ENCODE results near the gene ZNF367. TPM values are rescaled to one million over a fixed set of nuclear protein-coding genes. Genes with fewer than 3 reads are reported as not detected.
A peak's percentile ranks its signal among the peaks of the same experiment; 100 is the strongest.

ZNF367 gene
- total and polyA plus RNA-seq, 2 experiments from 2014 or later, result 2.5 to 12.3 TPM

DNA sequence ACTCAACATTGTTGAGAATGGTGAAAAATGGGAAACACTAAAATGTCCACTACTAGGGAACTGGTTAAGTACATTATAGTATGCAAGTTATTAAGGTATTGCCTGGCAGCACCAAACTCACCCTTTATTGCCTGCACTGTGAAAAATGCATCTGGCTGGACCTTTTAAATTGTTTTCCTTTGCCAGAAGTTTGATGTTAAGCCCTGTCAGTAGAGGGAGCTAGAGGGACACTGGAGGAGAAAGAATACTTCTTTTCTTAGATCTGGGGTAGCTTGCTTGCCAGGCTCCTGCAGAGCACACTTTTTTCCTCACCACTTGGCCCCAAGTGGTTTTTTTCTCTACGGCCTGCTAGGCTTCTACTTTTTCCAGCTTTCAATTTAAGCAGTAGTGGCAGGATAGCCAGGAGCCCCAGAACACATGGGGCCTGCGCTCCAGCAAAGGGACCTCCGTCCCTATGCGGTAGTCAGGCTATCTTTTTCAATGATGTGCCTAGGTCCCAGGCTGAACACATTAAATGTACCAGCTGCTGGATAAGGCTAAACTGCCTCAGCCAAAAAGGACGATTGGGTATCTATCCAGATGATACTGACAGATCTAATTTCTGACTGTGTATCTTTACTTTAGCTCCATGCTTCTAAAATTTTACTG lies 23.8 kb upstream of the ZNF367 start:
- Mint-ChIP-seq H3K4me3 (no peak overlapping the region), H3K9me3 (no peaks in the 10 kb centered on the region), H3K36me3 (ENCODE audit: low read depth) (no peaks in the 10 kb centered on the region), H3K27ac (no peak overlapping the region), H3K27me3 (ENCODE audit: insufficient read depth, low read depth, poor library complexity) (peaks cover 3% of the 10 kb centered on the region), H3K4me1 (no peaks in the 10 kb centered on the region)
- Histone ChIP-seq H3K36me3 (ENCODE audit: insufficient read depth) (no peaks in the 10 kb centered on the region), H3K27ac (ENCODE audit: low read depth) (no peak overlapping the region), H2AFZ (no peak overlapping the region), H3K4me3 (no peak overlapping the region), H3K27me3 (ENCODE audit: insufficient read depth) (no peaks in the 10 kb centered on the region), H4K20me1 (replicated peaks; ENCODE audit: insufficient read depth) (no peaks in the 10 kb centered on the region), H3K4me1 (ENCODE audit: insufficient read depth) (no peaks in the 10 kb centered on the region), H3K9me2 (ENCODE audit: insufficient read depth) (no peaks in the 10 kb centered on the region), H3F3A (replicated peaks; ENCODE audit: low read depth) (no peaks in the 10 kb centered on the region), H3K4me2 (no peak overlapping the region), H3K79me2 (replicated peaks; ENCODE audit: insufficient read depth) (no peaks in the 10 kb centered on the region)
- ATAC-seq (peak; percentile 55), DNase-seq (ENCODE audit: low spot score) (peak; percentile 87)
- peak; percentile 73 to 79 for TF ChIP-seq CTCF (conservative IDR thresholded peaks at IDR 0.05; ENCODE audit: low read depth in 2 of 2)
- TF ChIP-seq CREB1 (CRISPR knock-in tag; IDR thresholded peaks at IDR 0.05; ENCODE audit: low read depth), result no peak

DNA sequence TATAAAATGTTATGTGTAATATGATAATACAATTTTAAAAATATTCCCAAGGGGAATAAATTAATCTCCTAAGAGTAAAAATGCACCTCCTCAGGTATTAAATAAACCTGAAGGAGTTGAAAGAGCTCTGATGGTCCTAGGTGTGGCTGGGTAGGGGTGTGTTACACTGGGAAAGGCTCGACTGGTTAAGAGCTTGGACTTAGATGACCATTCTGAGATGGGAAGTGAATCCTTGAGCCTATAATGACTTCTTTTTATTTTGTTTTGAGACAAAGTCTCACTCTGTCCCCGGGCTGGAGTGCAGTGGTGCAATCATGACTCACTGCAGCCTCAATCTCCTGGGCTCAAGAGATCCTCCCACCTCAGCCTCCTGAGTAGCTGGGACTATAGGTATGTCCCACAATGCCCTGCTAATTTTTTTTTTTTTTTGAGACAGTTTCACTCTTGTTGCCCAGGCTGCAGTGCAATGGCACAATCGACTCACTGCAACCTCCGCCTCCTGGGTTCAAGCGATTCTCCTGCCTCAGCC lies 22.6 kb upstream of the ZNF367 start:
- H3K4me2 ChIP-seq, result no peak overlapping the region
- no peaks in the 10 kb centered on the region for H3K9me2 ChIP-seq (ENCODE audit: insufficient read depth)
- H3K4me3 ChIP-seq, result no peak overlapping the region
- Mint-ChIP-seq H3K9me3 (no peaks in the 10 kb centered on the region), H3K36me3 (ENCODE audit: low read depth) (no peaks in the 10 kb centered on the region), H3K27me3 (ENCODE audit: insufficient read depth, low read depth, poor library complexity) (peaks cover 5% of the 10 kb centered on the region), H3K4me3 (no peak overlapping the region), H3K27ac (no peak overlapping the region), H3K4me1 (no peaks in the 10 kb centered on the region)
- no peaks in the 10 kb centered on the region for H3K36me3 ChIP-seq (ENCODE audit: insufficient read depth)
- DNase-seq (ENCODE audit: low spot score), result no peak
- ATAC-seq, result no peak
- H2AFZ ChIP-seq, result no peak overlapping the region
- no peaks in the 10 kb centered on the region for H3K4me1 ChIP-seq (ENCODE audit: insufficient read depth)
- no peaks in the 10 kb centered on the region for H3K79me2 ChIP-seq (replicated peaks; ENCODE audit: insufficient read depth)
- H3K27me3 ChIP-seq (ENCODE audit: insufficient read depth), result no peaks in the 10 kb centered on the region
- no peaks in the 10 kb centered on the region for H3F3A ChIP-seq (replicated peaks; ENCODE audit: low read depth)
- H3K27ac ChIP-seq (ENCODE audit: low read depth), result no peak overlapping the region
- H4K20me1 ChIP-seq (replicated peaks; ENCODE audit: insufficient read depth), result no peaks in the 10 kb centered on the region
- TF ChIP-seq ZNF114 (CRISPR knock-in tag; IDR thresholded peaks at IDR 0.05) (no peak), JUNB (IDR thresholded peaks at IDR 0.05; ENCODE audit: unreplicated experiment) (no peak), NANOG (IDR thresholded peaks at IDR 0.05; ENCODE audit: borderline replicate concordance) (no peak), ZNF331 (CRISPR knock-in tag; IDR thresholded peaks at IDR 0.05; ENCODE audit: low read depth) (no peak), EZH2 (IDR thresholded peaks at IDR 0.05; ENCODE audit: low read depth, unreplicated experiment) (no peak), CREB1 (CRISPR knock-in tag; IDR thresholded peaks at IDR 0.05; ENCODE audit: low read depth) (no peak), POLR2AphosphoS5 (IDR thresholded peaks at IDR 0.05; ENCODE audit: low read depth) (no peak)
- TF ChIP-seq, protein P1, sequence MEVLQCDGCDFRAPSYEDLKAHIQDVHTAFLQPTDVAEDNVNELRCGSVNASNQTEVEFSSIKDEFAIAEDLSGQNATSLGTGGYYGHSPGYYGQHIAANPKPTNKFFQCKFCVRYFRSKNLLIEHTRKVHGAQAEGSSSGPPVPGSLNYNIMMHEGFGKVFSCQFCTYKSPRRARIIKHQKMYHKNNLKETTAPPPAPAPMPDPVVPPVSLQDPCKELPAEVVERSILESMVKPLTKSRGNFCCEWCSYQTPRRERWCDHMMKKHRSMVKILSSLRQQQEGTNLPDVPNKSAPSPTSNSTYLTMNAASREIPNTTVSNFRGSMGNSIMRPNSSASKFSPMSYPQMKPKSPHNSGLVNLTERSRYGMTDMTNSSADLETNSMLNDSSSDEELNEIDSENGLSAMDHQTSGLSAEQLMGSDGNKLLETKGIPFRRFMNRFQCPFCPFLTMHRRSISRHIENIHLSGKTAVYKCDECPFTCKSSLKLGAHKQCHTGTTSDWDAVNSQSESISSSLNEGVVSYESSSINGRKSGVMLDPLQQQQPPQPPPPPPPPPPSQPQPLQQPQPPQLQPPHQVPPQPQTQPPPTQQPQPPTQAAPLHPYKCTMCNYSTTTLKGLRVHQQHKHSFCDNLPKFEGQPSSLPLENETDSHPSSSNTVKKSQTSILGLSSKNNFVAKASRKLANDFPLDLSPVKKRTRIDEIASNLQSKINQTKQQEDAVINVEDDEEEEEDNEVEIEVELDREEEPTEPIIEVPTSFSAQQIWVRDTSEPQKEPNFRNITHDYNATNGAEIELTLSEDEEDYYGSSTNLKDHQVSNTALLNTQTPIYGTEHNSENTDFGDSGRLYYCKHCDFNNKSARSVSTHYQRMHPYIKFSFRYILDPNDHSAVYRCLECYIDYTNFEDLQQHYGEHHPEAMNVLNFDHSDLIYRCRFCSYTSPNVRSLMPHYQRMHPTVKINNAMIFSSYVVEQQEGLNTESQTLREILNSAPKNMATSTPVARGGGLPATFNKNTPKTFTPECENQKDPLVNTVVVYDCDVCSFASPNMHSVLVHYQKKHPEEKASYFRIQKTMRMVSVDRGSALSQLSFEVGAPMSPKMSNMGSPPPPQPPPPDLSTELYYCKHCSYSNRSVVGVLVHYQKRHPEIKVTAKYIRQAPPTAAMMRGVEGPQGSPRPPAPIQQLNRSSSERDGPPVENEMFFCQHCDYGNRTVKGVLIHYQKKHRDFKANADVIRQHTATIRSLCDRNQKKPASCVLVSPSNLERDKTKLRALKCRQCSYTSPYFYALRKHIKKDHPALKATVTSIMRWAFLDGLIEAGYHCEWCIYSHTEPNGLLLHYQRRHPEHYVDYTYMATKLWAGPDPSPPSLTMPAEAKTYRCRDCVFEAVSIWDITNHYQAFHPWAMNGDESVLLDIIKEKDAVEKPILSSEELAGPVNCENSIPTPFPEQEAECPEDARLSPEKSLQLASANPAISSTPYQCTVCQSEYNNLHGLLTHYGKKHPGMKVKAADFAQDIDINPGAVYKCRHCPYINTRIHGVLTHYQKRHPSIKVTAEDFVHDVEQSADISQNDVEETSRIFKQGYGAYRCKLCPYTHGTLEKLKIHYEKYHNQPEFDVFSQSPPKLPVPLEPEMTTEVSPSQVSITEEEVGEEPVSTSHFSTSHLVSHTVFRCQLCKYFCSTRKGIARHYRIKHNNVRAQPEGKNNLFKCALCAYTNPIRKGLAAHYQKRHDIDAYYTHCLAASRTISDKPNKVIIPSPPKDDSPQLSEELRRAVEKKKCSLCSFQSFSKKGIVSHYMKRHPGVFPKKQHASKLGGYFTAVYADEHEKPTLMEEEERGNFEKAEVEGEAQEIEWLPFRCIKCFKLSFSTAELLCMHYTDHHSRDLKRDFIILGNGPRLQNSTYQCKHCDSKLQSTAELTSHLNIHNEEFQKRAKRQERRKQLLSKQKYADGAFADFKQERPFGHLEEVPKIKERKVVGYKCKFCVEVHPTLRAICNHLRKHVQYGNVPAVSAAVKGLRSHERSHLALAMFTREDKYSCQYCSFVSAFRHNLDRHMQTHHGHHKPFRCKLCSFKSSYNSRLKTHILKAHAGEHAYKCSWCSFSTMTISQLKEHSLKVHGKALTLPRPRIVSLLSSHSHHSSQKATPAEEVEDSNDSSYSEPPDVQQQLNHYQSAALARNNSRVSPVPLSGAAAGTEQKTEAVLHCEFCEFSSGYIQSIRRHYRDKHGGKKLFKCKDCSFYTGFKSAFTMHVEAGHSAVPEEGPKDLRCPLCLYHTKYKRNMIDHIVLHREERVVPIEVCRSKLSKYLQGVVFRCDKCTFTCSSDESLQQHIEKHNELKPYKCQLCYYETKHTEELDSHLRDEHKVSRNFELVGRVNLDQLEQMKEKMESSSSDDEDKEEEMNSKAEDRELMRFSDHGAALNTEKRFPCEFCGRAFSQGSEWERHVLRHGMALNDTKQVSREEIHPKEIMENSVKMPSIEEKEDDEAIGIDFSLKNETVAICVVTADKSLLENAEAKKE (CRISPR knock-in tag; IDR thresholded peaks at IDR 0.05), result no peak
- TF ChIP-seq, protein P2, sequence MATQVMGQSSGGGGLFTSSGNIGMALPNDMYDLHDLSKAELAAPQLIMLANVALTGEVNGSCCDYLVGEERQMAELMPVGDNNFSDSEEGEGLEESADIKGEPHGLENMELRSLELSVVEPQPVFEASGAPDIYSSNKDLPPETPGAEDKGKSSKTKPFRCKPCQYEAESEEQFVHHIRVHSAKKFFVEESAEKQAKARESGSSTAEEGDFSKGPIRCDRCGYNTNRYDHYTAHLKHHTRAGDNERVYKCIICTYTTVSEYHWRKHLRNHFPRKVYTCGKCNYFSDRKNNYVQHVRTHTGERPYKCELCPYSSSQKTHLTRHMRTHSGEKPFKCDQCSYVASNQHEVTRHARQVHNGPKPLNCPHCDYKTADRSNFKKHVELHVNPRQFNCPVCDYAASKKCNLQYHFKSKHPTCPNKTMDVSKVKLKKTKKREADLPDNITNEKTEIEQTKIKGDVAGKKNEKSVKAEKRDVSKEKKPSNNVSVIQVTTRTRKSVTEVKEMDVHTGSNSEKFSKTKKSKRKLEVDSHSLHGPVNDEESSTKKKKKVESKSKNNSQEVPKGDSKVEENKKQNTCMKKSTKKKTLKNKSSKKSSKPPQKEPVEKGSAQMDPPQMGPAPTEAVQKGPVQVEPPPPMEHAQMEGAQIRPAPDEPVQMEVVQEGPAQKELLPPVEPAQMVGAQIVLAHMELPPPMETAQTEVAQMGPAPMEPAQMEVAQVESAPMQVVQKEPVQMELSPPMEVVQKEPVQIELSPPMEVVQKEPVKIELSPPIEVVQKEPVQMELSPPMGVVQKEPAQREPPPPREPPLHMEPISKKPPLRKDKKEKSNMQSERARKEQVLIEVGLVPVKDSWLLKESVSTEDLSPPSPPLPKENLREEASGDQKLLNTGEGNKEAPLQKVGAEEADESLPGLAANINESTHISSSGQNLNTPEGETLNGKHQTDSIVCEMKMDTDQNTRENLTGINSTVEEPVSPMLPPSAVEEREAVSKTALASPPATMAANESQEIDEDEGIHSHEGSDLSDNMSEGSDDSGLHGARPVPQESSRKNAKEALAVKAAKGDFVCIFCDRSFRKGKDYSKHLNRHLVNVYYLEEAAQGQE (IDR thresholded peaks at IDR 0.05; ENCODE audit: unreplicated experiment), result no peak
